Measurements from ENCODE around the gene UBE4B. TPM values are rescaled to one million over a fixed set of nuclear protein-coding genes. Genes with fewer than 3 reads are reported as not detected.
A peak's percentile ranks its signal among the peaks of the same experiment; 100 is the strongest.
"Not testable (repeated sequence)": the region's sequence is repeated elsewhere in the genome, so short reads cannot be mapped to it uniquely, and the experiment has no call there.

Gene UBE4B
- total RNA-seq, 3 donors from 2014 or later: 40.7 to 66.2 (median 41.4) TPM

DNA sequence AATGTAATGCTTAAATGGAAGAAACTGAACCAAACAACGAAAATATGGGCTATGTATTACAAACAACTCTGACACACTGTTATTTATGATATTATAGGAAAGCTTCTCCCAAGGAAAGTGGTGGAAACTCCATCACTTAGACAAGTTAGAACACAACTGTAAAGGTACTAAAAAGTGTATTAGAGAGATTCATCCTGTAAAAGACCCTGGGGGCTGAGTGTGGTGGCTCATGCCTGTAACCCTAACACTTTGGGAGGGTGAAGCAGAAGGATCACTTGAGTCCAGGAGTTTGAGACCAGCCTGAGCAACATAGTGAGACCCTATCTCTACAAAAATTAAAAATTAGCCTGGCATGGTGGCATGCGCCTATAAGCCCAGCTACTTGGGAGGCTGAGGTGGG, 7.4 kb upstream of the UBE4B start:
- Histone ChIP-seq H3K4me1 (ENCODE audit: low read depth) (no peaks in the 10 kb centered on the region), H3K36me3 (ENCODE audit: low read depth) (no peaks in the 10 kb centered on the region), H3K4me3 (no peak overlapping the region), H3K9me3 (no peaks in the 10 kb centered on the region)
- DNase-seq: no peak
- TF ChIP-seq, protein P1, sequence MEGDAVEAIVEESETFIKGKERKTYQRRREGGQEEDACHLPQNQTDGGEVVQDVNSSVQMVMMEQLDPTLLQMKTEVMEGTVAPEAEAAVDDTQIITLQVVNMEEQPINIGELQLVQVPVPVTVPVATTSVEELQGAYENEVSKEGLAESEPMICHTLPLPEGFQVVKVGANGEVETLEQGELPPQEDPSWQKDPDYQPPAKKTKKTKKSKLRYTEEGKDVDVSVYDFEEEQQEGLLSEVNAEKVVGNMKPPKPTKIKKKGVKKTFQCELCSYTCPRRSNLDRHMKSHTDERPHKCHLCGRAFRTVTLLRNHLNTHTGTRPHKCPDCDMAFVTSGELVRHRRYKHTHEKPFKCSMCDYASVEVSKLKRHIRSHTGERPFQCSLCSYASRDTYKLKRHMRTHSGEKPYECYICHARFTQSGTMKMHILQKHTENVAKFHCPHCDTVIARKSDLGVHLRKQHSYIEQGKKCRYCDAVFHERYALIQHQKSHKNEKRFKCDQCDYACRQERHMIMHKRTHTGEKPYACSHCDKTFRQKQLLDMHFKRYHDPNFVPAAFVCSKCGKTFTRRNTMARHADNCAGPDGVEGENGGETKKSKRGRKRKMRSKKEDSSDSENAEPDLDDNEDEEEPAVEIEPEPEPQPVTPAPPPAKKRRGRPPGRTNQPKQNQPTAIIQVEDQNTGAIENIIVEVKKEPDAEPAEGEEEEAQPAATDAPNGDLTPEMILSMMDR (IDR thresholded peaks at IDR 0.05): no peak
- intact Hi-C loops (cut with DNase I, micrococcal nuclease): no loop called here
- no peak for ATAC-seq

DNA sequence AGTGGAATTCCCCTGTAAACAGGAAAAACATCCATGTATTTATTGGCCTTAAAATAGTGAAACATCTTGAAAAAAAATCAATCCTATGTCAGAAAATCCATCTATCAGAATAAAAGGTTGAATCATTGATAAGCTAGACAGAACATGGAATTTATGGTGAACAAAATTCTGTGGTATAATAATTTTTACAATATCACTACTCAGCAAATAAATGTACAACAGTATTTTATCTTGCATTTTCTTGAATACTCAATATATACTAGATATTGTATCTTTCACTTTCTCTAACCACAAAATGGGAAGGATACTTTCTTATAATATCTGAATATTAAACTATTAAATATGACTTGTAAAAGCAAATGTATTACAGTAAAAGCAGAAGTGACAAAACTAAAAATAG, 5.7 kb upstream of the UBE4B start:
- no peaks in the 10 kb centered on the region for H3K9me3 ChIP-seq
- intact Hi-C loops (cut with DNase I, micrococcal nuclease): no loop called here
- H3K36me3 ChIP-seq (ENCODE audit: low read depth): no peaks in the 10 kb centered on the region
- TF ChIP-seq, protein P1 (IDR thresholded peaks at IDR 0.05): no peak
- no peak overlapping the region for H3K4me3 ChIP-seq
- DNase-seq (no peak), ATAC-seq (no peak)
- H3K4me1 ChIP-seq (ENCODE audit: low read depth): peaks cover under 1% of the 10 kb centered on the region

DNA sequence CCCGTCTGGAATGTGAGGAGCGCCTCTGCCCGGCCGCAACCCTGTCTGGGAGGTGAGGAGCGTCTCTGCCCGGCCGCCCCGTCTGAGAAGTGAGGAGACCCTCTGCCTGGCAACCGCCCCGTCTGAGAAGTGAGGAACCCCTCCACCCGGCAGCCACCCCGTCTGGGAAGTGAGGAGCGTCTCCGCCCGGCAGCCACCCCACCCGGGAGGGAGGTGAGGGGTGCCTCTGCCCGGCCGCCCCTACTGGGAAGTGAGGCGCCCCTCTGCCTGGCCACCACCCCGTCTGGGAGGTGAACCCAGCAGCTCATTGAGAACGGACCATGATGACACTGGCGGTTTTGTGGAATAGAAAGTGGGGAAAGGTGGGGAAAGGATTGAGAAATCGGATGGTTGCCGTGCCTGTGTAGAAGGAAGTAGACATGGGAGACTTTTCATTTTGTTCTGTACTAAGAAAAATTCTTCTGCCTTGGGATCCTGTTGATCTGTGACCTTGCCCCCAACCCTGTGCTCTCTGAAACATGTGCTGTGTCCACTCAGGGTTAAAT, 3.7 kb upstream of the UBE4B start:
- ATAC-seq; intact Hi-C loops (cut with DNase I, micrococcal nuclease): not testable (repeated sequence)

DNA sequence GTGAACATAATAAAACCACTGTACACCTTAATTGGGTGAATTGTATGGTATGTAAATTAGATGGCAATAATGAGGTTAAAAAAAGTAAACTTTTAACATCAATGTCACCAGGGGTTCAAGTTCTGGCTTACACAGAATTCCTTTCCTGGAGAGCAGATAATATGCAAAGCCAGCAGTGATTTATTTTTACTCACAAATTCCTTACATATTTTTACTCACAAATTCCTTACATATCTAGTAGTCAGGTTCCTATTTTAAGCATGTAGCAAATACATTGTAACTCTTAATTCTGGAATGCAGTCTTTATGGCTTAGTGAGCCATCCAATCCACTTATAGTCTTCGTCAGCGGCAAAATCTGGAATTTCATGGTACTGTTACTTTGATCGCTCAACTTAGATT, 1.3 kb upstream of the UBE4B start:
- H3K4me1 ChIP-seq (ENCODE audit: low read depth): peaks cover 20% of the 10 kb centered on the region
- no peaks in the 10 kb centered on the region for H3K36me3 ChIP-seq (ENCODE audit: low read depth)
- H3K9me3 ChIP-seq: no peaks in the 10 kb centered on the region
- intact Hi-C loops (cut with DNase I, micrococcal nuclease): no loop called here
- TF ChIP-seq, protein P1 (IDR thresholded peaks at IDR 0.05): no peak
- ATAC-seq: no peak
- H3K4me3 ChIP-seq: no peak overlapping the region
- DNase-seq: no peak

More for the DNA sequence above, 3.7 kb upstream of the UBE4B start:
- not testable (repeated sequence) for H3K36me3 ChIP-seq (ENCODE audit: low read depth); H3K4me3 ChIP-seq; DNase-seq; H3K9me3 ChIP-seq; H3K4me1 ChIP-seq (ENCODE audit: low read depth)

DNA sequence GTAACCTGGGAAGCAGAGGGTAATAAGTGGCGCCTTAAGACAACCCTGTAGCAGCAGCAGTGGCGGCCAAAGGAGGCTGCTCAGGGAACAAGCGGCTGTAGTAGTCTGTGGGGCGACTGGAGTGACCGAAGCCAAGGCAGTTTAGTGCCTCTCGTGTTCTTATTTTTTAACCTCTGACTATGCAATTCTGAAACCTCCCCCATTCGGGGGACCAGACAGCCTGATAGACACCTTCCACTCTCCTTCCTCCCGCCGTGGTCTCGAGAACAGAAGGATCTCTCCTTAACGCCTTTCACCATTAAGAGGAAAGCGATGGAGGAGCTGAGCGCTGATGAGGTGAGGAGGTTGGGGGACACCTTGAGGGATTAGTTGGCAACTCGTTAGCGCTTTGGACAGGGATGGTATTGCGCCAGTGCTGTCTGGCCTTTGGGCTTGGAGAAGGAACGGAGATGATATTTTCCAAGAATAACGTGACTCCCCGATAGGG, 644 bp downstream of the UBE4B start:
- H3K9me3 ChIP-seq: no peaks in the 10 kb centered on the region
- peak overlapping the region; percentile 79 for H3K4me3 ChIP-seq
- intact Hi-C loops (cut with DNase I, micrococcal nuclease): no loop called here
- ATAC-seq (peak; percentile 51), DNase-seq (peak in 1 of 3 donors; percentile 33)
- TF ChIP-seq, protein P1 (IDR thresholded peaks at IDR 0.05): no peak
- peaks cover 20% of the 10 kb centered on the region for H3K4me1 ChIP-seq (ENCODE audit: low read depth)
- H3K36me3 ChIP-seq (ENCODE audit: low read depth): no peaks in the 10 kb centered on the region

DNA sequence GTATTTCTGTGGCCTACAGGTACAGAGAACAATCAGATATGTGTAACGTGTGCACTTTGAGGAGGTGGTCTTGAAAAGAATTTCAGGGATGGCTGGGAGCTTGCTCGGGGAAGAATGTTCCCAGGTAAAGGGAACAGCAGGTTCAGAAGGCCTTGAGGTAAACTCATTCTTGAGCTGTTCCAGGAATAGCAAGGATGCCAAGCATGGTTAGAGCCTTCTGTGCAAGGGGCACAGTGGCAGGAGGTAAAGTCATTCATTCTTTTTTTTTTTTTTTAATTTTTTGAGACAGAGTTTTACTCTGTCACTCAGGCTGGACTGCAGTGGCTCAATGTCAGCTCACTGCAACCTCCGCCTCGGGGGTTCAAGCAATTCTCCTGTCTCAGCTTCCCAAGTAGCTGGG, 10.0 kb downstream of the UBE4B start:
- Histone ChIP-seq H3K4me3 (no peak overlapping the region), H3K36me3 (ENCODE audit: low read depth) (no peaks in the 10 kb centered on the region), H3K9me3 (no peaks in the 10 kb centered on the region), H3K4me1 (ENCODE audit: low read depth) (peaks cover 5% of the 10 kb centered on the region)
- no peak for ATAC-seq
- DNase-seq: no peak
- intact Hi-C loops (cut with DNase I, micrococcal nuclease): no loop called here
- TF ChIP-seq, protein P1 (IDR thresholded peaks at IDR 0.05): no peak
